Thoracic aorta endothelial cell (primary cell): ENCODE data around the gene CHCT1. TPM values are rescaled to one million over a fixed set of nuclear protein-coding genes. Genes with fewer than 3 reads are reported as not detected.

Experiments used
- total RNA-seq: library from RNA; depleted of rRNA; stranded (reverse); fragments of >200 nt; gene quantifications from 2 replicates; pipeline ENCODE4 v1.2.3, GENCODE V29; 2012

Gene CHCT1
- not detected in 2 replicates for total RNA-seq

DNA sequence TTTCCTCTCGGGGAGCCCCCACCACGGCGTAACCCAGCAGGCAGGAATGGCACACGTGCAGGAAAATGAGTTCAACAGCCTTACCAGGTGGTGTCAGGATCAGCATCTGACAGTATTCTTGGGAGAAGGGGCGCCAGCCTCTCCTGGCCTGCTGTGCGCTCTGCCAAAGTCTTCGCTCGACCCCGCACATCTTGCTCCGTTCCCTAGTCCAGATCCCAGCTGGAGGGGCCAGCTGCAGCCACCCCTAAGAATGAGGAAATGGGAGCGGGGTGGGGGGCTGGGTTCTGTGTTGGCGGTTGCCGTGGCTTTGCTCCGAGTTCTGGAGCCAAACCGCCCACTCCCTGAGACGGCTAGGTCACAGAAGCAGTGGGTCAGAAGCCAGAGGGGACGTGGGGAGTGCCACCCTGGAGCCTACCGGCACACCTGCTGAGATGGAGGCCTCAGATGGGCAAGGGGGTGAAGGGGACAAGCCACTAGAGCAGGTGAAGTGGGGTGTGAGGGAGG is at the start of gene CHCT1:
Gene CHCT1 (plus strand): TSS at position 328 of the 504 bp plus-strand sequence. CDS start 104 bp downstream, at position 432.

DNA sequence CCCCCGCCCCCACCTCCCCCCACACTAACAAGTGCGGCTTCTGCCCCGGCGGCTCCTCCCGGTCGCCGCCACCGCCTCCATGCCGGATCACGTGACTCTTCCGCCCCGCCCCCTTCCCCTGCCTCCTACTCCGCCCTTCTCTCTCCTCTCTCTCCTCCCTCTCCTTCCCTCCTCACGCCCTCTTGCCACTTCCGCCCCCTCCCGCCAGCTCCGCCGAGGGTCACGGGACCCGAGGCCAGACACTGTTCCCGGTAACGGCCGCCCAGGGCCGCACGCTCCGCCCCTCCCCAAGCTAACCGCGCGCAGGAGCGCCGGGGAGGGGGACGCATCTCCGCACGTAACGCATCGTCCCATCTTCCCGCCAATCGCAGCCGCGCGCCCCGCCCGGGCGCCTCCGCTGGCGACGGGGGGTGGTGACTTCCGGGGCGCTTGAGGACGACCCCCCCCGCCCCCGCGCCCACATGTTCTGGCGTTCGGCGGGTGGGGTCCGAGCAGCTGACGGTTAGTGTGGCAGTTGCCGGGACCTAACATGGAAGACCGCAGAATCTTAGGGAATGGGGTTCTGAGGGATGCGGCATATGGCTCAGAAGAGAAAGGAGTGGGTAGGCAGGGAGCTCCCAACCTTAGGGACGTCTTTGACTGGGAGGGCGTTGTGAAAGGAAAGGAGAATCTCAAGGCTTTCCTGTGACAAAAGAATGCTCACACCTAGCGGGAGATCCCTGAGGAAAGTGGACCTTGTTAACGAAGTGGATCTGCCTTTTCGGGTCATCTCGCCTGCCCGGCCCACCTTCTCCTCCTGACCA is 30.0 kb upstream of the CHCT1 start, which contains the start of gene USP32:
Gene USP32 (minus strand): TSS at position 92 of the 803 bp plus-strand sequence. CDS start 194 bp downstream, outside the sequence.

Other genes starting within 250 kb of the CHCT1 start
- 60.8 and 82.4 TPM in 2 replicates for gene USP32, start 30.4 kb upstream of the CHCT1 start, total RNA-seq
- 39.0 and 43.7 TPM in 2 replicates for gene APPBP2, start 103.8 kb downstream of the CHCT1 start, total RNA-seq
- gene PPM1D, start 177.7 kb downstream of the CHCT1 start, total RNA-seq, result 21.9 and 23.6 TPM in 2 replicates